Neural progenitor cell (in vitro differentiated cells): ENCODE data around the gene NOTUM.

Experiments used
- CTCF ChIP-seq: fragments of 200-600 bp; sonication (generic); IDR thresholded peaks from 2 replicates; pipeline ENCODE4 v1.5.1; 2017; ENCODE audit warnings: antibody characterized with exemption, mild to moderate bottlenecking
- EZH2 ChIP-seq: fragments of 200-600 bp; sonication (generic); IDR thresholded peaks from 2 replicates; pipeline ENCODE4 v1.6.1; 2017; ENCODE audit warnings: antibody characterized with exemption, mild to moderate bottlenecking, moderate library complexity

- TF ChIP-seq CTCF (no peak), EZH2 (no peak)
Measured at GRCh38 chr17:81987161-81987770, 26.3 kb upstream of the NOTUM start.
